NCI-H2196 (cell line): ENCODE measurements around the gene LRRC8D.

Experiments
- DNase-seq: peaks from one replicate; lab custom pipeline; 2025; ENCODE audit not compliant: unreplicated experiment; lab: John Stamatoyannopoulos, UW

The LRRC8D gene

GRCh38 chr1:89806616-89807015 is 14.2 kb upstream of the LRRC8D start:
- no peak for DNase-seq

- no peak for DNase-seq
These were observed 13.3 kb upstream of the LRRC8D start for GRCh38 chr1:89807503-89807902.

- no peak for DNase-seq
These were observed 12.8 kb upstream of the LRRC8D start for GRCh38 chr1:89807983-89808382.

- no peak for DNase-seq
These were observed 12.3 kb upstream of the LRRC8D start for GRCh38 chr1:89808441-89809117.

GRCh38 chr1:89809556-89809955 is 11.3 kb upstream of the LRRC8D start:
- DNase-seq, result no peak

- no peak for DNase-seq
These were observed 10.5 kb upstream of the LRRC8D start for GRCh38 chr1:89810302-89810701.

- DNase-seq, result no peak
These were observed 10.0 kb upstream of the LRRC8D start for GRCh38 chr1:89810880-89811279.

GRCh38 chr1:89812992-89813391 is 7.8 kb upstream of the LRRC8D start:
- DNase-seq, result no peak

- no peak for DNase-seq
These were observed 5.8 kb upstream of the LRRC8D start for GRCh38 chr1:89815040-89815439.

GRCh38 chr1:89815611-89816010 is 5.2 kb upstream of the LRRC8D start:
- DNase-seq, result no peak

GRCh38 chr1:89816366-89816765 is 4.5 kb upstream of the LRRC8D start:
- DNase-seq, result no peak

- DNase-seq, result peak; percentile 74
These were observed 683 bp downstream of the LRRC8D start for GRCh38 chr1:89821322-89822108.

- no peak for DNase-seq
These were observed 1.5 kb downstream of the LRRC8D start for GRCh38 chr1:89822109-89822962.

GRCh38 chr1:89822999-89823628 is 2.3 kb downstream of the LRRC8D start:
- DNase-seq, result no peak

- no peak for DNase-seq
These were observed 3.0 kb downstream of the LRRC8D start for GRCh38 chr1:89823679-89824292.

- no peak for DNase-seq
These were observed 5.8 kb downstream of the LRRC8D start for GRCh38 chr1:89826594-89826993.

GRCh38 chr1:89827330-89827729 is 6.5 kb downstream of the LRRC8D start:
- no peak for DNase-seq

GRCh38 chr1:89827902-89828301 is 7.1 kb downstream of the LRRC8D start:
- no peak for DNase-seq

GRCh38 chr1:89829186-89829585 is 8.4 kb downstream of the LRRC8D start:
- DNase-seq, result no peak

GRCh38 chr1:89831462-89832120 is 10.8 kb downstream of the LRRC8D start:
- DNase-seq, result no peak
